Ammon's horn (tissue), 1 donor: ENCODE data around the gene ADAMTS4.

ENCODE experiments used
- DNase-seq: peaks from one replicate; pipeline ENCODE4 v3.0.0-alpha.2; 2016; ENCODE audit warnings: low spot score

Gene ADAMTS4

DNA sequence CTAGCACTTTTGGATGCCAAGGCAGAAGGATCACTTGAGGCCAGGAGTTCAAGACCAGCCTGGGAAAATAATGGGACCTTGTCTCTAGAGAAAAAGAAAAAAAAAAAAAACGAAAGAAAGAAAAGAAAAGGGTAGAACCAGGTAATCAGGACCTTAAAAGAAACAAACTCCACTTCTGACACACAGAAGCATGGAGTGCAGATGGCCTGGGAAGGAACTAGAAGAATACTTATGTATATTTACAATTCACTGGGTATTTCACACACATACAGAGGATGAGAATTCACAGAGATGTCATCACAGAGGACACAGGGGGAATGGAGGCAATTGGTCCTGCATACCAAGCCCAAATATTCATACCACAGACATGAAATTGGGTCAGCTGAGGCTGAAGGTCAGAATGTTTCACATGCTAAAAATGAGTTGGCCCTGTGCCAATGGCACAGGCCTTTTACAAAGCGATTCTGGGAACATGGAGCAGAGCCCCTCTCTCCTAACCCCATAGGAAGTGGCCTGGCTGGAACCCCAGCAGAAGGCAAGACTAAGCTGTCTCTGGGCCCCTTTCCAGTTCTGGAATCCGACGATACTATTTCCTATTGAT is 26.0 kb downstream of the ADAMTS4 start:
- DNase-seq = no peak

DNA sequence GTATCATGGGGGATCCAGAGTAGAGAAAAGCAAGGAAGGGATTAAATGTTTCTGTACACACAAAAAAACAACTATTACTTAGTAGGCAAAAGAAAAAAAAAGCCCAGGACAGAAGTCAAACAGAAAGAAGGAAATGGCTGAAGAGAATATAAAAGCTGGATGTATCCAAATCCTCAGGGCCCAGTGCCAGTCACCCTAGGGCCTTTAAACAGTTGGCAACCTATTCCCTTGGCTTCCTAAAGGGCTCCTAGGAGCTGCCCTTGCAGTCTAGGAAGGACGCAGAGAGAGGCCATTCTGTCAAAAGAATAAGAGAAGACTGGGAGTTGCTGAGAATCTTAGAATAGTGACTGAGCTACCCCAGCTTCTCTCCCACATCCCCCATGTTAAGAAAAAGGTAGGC is 26.5 kb downstream of the ADAMTS4 start:
- no peak for DNase-seq

DNA sequence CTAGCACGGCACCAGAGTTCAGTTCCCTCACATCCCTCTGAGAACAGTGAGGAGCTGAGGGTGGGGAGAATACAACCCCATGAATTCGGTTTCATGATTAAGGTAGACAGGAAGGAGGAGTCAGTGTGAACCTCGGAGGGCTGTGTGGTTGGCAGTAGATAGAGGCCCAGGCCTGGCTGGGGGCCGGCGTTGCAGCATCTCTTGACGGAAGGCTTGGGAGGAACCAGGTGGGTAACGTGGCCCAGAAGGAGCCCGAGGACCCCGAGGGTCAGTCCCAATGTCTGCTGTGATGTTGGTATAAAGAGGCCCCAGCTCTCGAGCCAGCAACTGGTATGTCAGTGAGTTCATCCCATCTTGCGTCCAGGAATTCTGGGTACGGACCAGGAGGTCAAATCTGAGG is 27.2 kb downstream of the ADAMTS4 start:
- DNase-seq = no peak

DNA sequence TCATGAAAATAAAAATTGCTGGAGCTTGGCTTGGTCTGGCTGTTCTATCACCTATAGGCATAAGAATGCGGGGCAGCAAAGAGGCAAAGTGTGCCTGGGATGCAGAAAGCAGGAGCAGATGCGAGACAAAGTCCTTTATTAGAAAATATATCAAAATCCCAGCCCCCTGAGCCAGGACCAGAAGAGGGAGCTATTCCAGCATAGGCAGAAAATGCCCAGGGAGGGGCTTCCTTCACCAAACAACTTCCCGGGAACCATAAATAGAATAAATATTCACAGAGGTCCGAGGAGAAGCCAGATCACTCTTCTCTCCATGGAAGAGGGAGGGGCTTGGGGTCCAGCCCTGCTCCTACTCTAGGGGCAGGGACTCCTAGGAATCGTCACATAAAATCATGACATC is 27.7 kb downstream of the ADAMTS4 start:
- no peak for DNase-seq

DNA sequence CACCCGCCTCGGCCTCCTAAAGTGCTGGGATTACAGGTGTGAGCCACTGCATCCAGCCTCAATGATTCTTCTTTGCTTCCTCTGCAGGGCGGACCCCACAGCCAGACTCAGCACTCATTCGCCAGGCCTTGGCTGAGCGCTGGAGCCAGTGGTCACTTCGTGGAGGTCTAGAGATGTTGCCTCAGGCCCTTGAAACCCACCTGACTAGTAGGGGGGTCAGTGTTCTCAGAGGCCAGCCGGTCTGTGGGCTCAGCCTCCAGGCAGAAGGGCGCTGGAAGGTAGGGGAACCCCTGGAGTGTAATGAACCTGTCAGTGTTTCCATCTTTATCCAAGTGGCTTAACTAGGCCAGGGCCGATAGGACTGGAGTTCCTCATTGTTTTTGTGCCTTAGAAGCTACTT is 29.9 kb downstream of the ADAMTS4 start:
- no peak for DNase-seq

DNA sequence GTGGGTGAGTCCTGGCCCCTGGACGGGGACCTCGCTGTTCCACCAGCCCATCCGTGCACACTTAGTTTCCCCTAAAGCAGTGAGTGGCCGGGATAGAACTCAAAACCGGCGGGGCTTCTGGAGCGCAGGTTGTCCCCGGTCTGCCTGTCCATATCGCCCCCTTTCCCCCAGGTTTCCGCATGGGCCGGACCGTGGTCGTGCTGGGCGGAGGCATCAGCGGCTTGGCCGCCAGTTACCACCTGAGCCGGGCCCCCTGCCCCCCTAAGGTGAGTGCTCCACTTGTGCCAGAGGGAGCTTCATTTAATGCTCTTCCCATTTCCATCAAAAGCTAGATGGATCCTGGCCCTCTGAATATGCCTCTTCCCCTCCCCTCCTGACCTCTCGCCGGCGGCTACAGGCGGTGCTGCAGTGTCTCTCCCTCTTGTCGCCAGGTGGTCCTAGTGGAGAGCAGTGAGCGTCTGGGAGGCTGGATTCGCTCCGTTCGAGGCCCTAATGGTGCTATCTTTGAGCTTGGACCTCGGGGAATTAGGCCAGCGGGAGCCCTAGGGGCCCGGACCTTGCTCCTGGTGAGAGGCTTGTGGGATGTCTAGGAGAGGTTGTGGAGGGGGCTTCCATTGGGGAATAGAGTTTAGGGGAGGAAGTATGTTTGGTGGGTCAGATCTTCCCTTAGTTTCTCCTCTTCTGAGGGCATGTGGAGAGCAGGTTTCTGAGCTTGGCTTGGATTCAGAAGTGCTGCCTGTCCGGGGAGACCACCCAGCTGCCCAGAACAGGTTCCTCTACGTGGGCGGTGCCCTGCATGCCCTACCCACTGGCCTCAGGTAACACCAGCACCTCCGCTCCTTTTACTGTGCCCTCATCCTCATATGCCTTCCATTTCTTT is 31.9 kb downstream of the ADAMTS4 start:
- no peak for DNase-seq

DNA sequence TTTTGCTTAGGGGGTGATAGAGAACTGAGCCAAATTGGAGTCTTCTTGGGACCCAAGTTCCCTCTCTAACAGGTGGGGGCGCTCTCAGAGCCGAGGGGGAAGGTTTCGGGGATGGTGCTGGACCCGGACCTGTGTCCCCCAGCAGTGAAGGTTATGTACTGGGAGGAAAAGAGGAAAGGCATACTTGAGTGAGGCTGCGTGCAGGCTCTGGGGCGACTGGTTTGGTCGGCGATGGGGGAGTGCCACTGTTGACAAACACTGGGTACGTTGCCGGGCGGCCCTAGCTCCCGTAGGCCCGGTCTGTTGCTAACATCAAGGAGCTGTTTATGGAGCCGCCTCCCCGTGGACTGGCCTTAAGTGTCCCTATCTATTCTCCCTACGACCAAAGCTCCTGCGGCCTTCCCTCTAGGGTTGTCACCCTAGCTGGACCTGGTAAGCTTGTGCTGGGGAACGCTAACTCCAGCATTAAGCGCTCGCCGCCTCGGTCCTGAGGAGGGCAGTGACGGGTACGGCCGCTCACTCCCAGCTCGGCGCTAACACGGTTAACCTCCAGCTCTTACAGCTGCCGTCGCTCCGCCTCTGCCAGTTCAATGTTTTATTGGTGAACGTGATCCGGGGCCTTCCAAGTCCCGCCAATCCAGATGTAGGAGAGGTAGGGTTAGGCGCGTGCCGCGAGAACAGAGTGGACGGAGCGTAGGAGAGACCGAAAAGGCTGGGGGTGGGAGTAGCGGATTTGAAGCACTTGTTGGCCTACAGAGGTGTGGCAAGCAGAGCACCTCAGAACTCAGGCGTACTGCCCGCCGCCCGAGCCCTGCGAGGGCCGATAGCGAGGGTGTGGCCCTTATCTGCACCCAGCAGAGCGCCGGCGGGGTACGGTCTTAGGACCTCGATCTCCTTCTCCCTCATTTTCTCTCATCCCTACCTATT is 32.8 kb downstream of the ADAMTS4 start, which contains the start of gene PPOX:
Gene PPOX, plus strand, starts transcription at position 685 of the 927 bp plus-strand sequence. CDS start 422 bp downstream, outside the sequence.
- DNase-seq = peak; percentile 99

DNA sequence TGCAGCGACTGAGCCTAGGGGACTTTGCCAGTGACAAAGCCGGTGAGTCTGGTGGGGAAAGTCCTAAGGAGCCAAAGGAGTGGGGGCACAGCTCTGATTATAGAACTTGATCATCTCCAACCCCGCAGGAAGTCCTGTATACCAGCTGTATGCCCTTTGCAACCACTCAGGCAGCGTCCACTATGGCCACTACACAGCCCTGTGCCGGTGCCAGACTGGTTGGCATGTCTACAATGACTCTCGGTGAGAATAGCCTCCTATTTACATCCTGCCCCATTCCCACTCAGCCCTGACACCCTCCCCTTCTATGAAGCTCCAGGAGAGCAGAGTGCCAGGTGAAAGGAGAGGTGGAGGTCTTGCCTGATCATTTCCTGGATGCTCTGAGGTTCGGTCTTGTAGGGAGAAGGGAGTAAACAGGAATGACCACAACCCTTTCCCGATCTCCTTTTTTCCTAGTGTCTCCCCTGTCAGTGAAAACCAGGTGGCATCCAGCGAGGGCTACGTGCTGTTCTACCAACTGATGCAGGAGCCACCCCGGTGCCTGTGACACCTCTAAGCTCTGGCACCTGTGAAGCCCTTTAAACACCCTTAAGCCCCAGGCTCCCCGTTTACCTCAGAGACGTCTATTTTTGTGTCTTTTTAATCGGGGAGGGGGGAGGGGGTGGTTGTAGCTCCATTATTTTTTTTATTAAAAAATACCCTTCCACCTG is 33.8 kb downstream of the ADAMTS4 start:
- no peak for DNase-seq

DNA sequence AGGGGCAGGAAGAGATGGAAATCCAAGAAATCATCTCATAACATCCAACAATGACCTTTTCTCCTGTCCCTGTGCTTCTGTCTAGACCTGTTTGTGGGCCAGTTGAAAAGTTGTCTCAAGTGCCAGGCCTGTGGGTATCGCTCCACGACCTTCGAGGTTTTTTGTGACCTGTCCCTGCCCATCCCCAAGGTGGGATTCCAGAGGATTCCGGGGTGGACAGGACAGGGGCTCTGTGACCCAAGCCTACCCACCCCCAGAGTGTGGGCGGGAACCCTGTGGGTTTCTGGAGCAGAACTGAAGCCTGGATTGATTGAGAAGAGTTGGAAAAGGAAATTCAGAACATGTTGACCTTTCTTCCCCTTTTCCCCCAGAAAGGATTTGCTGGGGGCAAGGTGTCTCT is 35.1 kb downstream of the ADAMTS4 start:
- DNase-seq = no peak

DNA sequence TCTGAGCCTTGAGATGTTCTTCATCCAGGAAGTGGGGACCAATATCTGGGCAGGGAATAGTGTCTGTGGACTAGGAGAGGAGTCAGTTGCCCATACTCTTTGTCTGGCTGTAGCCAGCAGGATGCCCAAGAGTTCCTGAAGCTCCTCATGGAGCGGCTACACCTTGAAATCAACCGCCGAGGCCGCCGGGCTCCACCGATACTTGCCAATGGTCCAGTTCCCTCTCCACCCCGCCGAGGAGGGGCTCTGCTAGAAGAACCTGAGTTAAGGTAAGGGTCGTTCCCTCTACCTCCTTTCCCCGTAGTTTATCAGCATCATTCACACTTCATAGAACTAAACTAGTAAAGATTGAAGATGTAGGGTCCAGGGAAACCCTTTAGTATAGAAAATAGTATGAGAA is 36.0 kb downstream of the ADAMTS4 start:
- no peak for DNase-seq

DNA sequence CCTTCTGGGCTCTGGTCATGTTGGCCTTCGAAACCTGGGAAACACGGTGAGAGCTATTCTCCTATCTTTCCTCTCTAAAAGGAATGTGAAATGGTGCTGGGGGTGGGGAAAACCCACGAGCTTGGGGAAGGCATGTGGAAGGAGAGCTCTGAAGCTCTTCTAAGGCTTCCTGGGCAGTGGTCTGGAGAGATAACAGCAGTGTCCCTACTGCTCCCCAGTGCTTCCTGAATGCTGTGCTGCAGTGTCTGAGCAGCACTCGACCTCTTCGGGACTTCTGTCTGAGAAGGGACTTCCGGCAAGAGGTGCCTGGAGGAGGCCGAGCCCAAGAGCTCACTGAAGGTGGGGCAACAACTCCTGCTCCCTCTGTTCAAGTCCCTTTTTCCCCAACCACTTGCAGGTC is 36.8 kb downstream of the ADAMTS4 start:
- DNase-seq = no peak

DNA sequence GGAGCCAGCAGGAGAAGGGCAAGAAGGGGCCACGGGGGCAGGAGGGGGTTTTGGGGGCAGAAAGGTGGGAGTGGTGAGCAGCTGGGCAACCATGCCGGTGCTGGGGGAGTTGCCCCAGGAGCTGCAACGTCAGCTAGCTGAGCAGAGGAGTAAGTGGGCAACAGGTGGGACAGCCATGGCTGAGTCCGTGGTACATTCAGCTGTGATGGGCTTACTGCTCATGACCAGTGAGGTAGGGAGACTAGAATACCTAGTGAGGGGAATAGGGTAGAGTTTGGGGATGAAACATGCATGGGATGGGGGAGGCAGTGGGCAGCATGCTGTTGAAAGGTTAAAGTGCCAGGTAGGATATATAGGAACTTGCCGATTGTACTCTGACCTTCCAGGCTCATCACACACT is 37.2 kb downstream of the ADAMTS4 start:
- DNase-seq = no peak

DNA sequence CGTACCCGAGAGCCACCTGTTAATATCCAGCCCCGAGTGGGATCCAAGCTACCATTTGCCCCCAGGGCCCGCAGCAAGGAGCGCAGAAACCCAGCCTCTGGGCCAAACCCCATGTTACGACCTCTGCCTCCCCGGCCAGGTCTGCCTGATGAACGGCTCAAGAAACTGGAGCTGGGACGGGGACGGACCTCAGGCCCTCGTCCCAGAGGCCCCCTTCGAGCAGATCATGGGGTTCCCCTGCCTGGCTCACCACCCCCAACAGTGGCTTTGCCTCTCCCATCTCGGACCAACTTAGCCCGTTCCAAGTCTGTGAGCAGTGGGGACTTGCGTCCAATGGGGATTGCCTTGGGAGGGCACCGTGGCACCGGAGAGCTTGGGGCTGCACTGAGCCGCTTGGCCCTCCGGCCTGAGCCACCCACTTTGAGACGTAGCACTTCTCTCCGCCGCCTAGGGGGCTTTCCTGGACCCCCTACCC is 38.1 kb downstream of the ADAMTS4 start:
- DNase-seq = no peak

DNA sequence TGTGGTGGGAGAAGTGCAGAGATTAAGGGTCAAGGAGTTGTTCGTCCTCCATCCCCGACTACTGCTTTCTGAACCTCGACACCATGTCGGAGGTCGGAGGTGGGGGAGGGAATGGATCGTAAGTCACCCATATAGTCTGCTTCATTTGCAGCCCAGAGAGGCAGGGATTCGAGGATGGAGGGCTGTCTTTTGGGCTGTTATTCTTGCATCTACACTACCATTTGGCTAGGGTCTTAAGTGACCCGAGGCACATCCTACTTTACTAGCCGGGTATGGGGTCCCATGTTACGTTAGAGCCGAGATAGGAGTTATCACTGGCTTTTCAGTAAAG is 39.0 kb downstream of the ADAMTS4 start:
- no peak for DNase-seq

DNA sequence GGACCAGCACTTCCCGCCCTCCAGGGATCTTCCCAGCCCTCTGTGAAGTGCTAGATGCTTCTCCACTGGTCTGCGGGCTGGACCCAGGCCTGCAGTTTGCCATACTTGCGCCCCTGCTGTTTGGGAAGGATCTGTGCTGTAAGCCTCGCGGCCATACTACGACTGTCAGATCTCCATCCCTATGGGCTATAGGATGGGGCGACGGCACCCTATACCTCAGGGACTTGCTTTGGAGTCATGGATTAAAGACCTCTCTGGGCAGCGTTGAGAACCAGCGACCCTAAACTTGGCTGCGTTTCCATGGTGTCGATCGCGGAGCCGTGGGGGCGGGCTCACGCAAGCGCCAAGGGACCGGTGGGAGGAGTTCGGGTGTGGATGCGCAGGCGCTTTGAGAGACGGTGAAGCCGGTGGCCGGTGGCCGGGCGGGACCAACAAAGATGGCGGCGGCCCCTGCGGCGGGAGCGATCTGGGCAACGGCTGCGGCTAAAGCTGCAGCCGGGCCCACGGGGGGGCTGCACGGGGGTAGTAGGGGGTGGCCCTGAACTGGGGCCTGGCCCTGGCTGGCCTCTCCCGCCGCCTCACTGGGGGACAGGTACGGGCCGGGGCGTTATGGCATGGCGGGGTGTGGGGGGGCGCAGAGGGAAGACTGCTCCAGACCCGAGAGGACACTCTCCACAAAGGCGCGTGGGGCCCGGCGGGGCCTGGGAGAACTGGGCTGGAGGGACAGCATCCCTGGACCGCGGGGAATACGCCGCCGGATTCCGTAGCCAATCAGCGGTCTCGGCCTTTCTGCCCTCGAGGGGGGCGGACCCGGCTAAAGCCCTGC is 39.6 kb downstream of the ADAMTS4 start, which contains the start of gene USP21:
Gene USP21, plus strand, starts transcription at position 414 of the 826 bp plus-strand sequence. CDS start 1,141 bp downstream, outside the sequence.
- DNase-seq = peak; percentile 95

DNA sequence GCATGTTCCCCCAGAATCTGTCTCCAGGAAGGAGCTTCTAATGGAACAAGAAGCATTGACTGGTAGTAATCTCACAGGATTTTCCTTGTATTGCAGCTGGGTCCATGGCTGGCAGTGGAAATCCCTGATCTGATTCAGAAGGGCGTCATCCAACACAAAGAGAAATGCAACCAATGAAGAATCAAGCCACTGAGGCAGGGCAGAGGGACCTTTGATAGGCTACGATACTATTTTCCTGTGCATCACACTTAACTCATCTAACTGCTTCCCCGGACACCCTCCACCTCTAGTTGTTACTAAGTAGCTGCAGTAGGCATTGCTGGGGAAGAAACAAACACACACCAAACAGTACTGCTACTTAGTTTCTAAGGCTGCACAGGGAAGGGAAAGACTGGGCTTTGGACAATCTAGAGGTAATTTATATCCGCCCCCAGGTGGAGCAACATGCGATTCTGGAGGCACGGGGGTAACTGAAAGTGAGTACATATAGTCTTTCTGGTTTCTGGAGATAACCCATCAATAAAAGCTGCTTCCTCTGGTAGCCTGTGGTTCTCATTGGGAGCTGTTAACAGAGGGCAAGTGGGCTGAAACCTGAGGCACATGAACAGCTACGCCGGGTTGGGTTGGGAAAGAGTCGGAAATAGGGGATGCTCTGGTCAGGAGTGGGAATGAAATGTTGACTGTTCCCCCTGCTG is 40.4 kb downstream of the ADAMTS4 start:
- no peak for DNase-seq

DNA sequence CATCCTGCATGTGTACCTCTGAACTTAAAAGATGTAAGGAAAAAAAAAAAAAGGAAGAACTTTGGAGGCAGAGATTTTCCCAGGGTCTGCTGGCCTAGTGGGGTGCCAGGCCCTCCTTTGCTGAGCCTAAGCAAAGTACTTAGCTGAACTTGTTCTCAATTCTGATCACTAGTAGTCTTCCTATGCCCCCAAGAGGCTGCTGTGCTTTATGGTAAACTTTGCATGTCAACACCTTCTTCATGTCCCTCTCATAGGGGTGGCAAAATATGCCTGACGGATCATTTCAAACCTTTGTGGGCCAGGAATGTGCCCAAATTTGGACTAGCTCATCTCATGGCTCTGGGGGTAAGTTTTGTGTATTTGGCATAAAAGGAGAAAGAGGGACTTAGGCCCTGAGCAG is 41.0 kb downstream of the ADAMTS4 start:
- no peak for DNase-seq

DNA sequence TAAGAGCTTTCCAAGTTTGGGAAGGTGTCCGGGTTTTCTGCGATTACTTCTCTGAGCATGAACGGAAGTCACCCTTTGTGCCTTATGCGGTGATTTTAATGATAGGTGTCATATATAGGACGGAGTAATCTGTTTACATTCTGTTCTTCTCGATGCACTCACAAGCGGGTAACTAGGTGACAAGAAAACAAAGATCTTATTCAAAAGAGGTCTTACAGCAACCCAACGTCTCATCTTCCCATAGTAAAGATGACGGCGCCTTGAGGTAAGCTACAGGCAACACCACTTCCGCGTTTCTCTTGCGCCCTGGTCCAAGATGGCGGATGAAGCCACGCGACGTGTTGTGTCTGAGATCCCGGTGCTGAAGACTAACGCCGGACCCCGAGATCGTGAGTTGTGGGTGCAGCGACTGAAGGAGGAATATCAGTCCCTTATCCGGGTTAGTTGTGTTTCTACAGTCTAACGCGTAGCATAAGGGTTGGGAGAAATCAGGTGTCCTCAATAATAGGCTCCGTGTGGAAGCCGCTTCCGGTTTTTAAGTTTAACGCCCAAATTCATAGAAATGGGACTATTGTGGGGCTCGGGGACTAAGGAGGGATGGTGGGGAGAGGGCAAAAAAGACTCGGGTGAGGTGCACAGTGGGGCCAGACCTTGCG is 45.0 kb downstream of the ADAMTS4 start, which contains the start of gene UFC1:
Gene UFC1, plus strand, starts transcription at position 297 of the 656 bp plus-strand sequence. Its CDS starts 20 bp downstream, at position 317.
- peak; percentile 95 for DNase-seq

DNA sequence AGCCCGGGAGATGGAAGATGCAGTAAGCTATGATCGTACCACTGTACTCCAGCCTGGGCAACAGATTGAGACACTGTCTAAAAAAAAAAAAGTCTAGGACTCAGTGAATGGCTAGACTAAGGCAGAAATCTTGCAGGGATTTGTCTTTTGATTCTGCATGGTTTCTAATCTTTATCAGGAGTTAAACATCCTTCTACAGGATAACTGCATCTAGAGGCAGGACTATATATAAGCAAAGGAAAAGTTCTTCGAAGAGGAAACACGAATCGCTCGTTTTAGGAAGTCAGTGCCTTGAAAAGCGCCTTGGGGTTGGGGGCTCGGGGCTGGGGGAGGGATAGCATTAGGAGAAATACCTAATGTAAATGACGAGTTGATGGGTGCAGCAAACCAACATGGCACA is 45.7 kb downstream of the ADAMTS4 start:
- no peak for DNase-seq
